Calu3 (cell line): ENCODE measurements around the gene OTOA. TPM values are rescaled to one million over a fixed set of nuclear protein-coding genes. Genes with fewer than 3 reads are reported as not detected.

Source experiments
- BruUV-seq: library from RNA; stranded (reverse); fragments of 400-500 nt; replicated peaks from 2 replicates; lab custom pipeline; 2021; lab: Mats Ljungman, UMichigan
- CTCF ChIA-PET: fragments of 300-600 bp; sonication (Branson Sonifier 250); formaldehyde crosslinking; loops from one replicate; lab custom pipeline; 2022; ENCODE audit warnings: antibody characterized with exemption; lab: Charles Lee
- DNase-seq: peaks from one replicate; pipeline ENCODE4 v3.0.0; 2022
- H3K27ac Mint-ChIP-seq: one replicate; pipeline ENCODE4 v1.8.0; 2022; ENCODE audit warnings: mixed read lengths; ENCODE audit not compliant: unreplicated experiment
- H3K27me3 Mint-ChIP-seq: one replicate; pipeline ENCODE4 v1.8.0; 2022; ENCODE audit warnings: mixed read lengths; ENCODE audit not compliant: unreplicated experiment
- H3K36me3 Mint-ChIP-seq: one replicate; pipeline ENCODE4 v1.8.0; 2022; ENCODE audit warnings: mild to moderate bottlenecking, moderate library complexity, mixed read lengths; ENCODE audit not compliant: insufficient read depth, unreplicated experiment
- H3K4me1 Mint-ChIP-seq: one replicate; pipeline ENCODE4 v1.8.0; 2022; ENCODE audit warnings: mild to moderate bottlenecking, low read depth, mixed read lengths; ENCODE audit not compliant: unreplicated experiment
- H3K4me3 Mint-ChIP-seq: one replicate; pipeline ENCODE4 v1.8.0; 2022; ENCODE audit warnings: mild to moderate bottlenecking, low read depth, moderate library complexity, mixed read lengths; ENCODE audit not compliant: unreplicated experiment
- H3K9me3 Mint-ChIP-seq: one replicate; pipeline ENCODE4 v1.8.0; 2022; ENCODE audit warnings: low read depth, mixed read lengths; ENCODE audit not compliant: unreplicated experiment
- CTCF ChIP-seq: fragments of 200-600 bp; IDR thresholded peaks from one replicate; pipeline ENCODE4 v1.8.0; 2022; ENCODE audit warnings: antibody characterized with exemption; ENCODE audit not compliant: unreplicated experiment
- intact Hi-C: fragments of 100-400 bp; cut with micrococcal nuclease; formaldehyde crosslinking; loops from one replicate; pipeline ENCODE4 v1.10.0; 2022; ENCODE audit not compliant: unreplicated experiment
- total RNA-seq: library from RNA; stranded (reverse); gene quantifications from 2 replicates; pipeline ENCODE4 v1.2.3, GENCODE V29; 2022

The OTOA gene
- total RNA-seq, 1 experiment from 2014 or later = 0.40 TPM

DNA sequence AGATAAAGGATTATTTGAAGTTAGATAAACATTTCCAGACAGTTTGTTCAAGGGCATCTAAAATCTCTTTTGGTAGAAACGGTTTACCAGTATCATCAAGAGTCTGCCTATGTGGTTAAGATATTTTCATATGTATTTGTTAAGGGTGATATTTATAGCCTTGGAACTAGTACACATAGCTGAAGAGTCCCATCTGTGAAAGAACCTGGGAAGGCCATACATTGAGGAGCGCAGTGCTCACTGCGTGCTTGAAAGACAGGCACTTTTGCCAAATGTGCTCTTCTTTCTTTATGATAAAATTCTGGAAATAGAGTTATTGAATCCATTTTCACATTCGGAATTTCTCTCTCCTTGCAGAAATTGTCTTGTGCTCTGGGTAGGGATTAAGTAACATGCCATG lies 19.1 kb upstream of the OTOA start:
- BruUV-seq = no TSS peak

DNA sequence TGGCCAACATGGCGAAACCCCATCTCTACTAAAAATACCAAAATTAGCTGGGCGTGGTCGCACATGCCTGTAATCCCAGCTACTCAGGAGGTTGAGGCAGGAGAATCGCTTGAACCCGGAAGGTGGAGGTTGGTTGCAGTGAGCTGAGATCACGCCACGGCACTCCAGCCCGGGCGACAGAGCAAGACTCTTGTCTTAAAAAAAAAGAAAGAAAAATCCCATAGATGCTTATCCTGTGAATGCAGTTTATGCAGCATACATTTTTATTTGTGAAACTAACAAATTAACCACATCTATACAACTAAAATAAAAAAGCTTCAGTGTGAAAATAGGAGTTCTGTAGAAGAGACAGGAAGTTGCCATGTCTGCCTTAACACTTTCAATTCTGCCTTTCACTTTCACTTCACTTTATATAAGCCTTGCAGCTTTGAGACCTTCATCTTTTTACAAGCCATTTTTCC lies 18.5 kb upstream of the OTOA start:
- Mint-ChIP-seq H3K4me3 (no peak overlapping the region), H3K36me3 (no peaks in the 10 kb centered on the region), H3K27ac (no peak overlapping the region), H3K27me3 (no peaks in the 10 kb centered on the region), H3K9me3 (no peaks in the 10 kb centered on the region), H3K4me1 (no peaks in the 10 kb centered on the region)
- CTCF ChIA-PET = no interaction called here
- intact Hi-C loops = no loop called here
- no peak for TF ChIP-seq CTCF
- DNase-seq = no peak
- no TSS peak for BruUV-seq

More for the DNA sequence above, 19.1 kb upstream of the OTOA start:
- CTCF ChIA-PET = interaction anchor here (0.6 kb wide), 1 partner anchor 51 kb away, joined by 3 read pairs; no protein-coding TSS in a partner anchor
- intact Hi-C loops = loop anchor here (5.0 kb wide), 1 partner anchor 42 kb away; no protein-coding TSS in a partner anchor
- Mint-ChIP-seq H3K4me1 (no peaks in the 10 kb centered on the region), H3K4me3 (no peak overlapping the region), H3K27me3 (no peaks in the 10 kb centered on the region), H3K9me3 (no peaks in the 10 kb centered on the region), H3K27ac (no peak overlapping the region), H3K36me3 (no peaks in the 10 kb centered on the region)
- DNase-seq = no peak
- TF ChIP-seq CTCF = no peak

- no peak for TF ChIP-seq CTCF
- Mint-ChIP-seq H3K27ac (no peak overlapping the region), H3K4me3 (no peak overlapping the region), H3K27me3 (no peaks in the 10 kb centered on the region), H3K36me3 (no peaks in the 10 kb centered on the region), H3K9me3 (no peaks in the 10 kb centered on the region), H3K4me1 (no peaks in the 10 kb centered on the region)
- CTCF ChIA-PET = no interaction called here
- intact Hi-C loops = no loop called here
- no peak for DNase-seq
- BruUV-seq = no TSS peak
Observed at GRCh38 chr16:21646091-21646490, 17.7 kb upstream of the OTOA start.

GRCh38 chr16:21646721-21647561 lies 16.8 kb upstream of the OTOA start:
- Mint-ChIP-seq H3K9me3 (no peaks in the 10 kb centered on the region), H3K36me3 (no peaks in the 10 kb centered on the region), H3K4me3 (no peak overlapping the region), H3K27me3 (no peaks in the 10 kb centered on the region), H3K27ac (no peak overlapping the region), H3K4me1 (no peaks in the 10 kb centered on the region)
- CTCF ChIA-PET = no interaction called here
- TF ChIP-seq CTCF = no peak
- DNase-seq = no peak
- intact Hi-C loops = no loop called here
- BruUV-seq = no TSS peak
